DOHH2 (cell line): ENCODE data around the gene CDH12.

Source experiments
- H3F3A ChIP-seq: fragments of 200-600 bp; sonication (generic), shearing (Covaris generic); 2 replicates; pipeline ENCODE4 v1.6.0; 2016; ENCODE audit warnings: antibody characterized with exemption, mild to moderate bottlenecking; ENCODE audit not compliant: control insufficient read depth, insufficient read depth
- H3K27ac ChIP-seq: fragments of 200-600 bp; sonication (generic); 2 replicates; pipeline ENCODE4 v1.5.1; 2014; ENCODE audit warnings: low read depth, mild to moderate bottlenecking, low read length, moderate library complexity
- H3K27me3 ChIP-seq: fragments of 200-600 bp; sonication (generic); 2 replicates; pipeline ENCODE4 v1.6.1; 2014; ENCODE audit warnings: mild to moderate bottlenecking, low read length, mixed read lengths; ENCODE audit not compliant: control insufficient read depth
- H3K36me3 ChIP-seq: fragments of 200-600 bp; sonication (generic); 2 replicates; pipeline ENCODE4 v1.6.1; 2014; ENCODE audit warnings: mild to moderate bottlenecking, low read length, moderate library complexity, mixed read lengths; ENCODE audit not compliant: control insufficient read depth
- H3K4me1 ChIP-seq: fragments of 200-600 bp; sonication (generic); 2 replicates; pipeline ENCODE4 v1.6.1; 2014; ENCODE audit warnings: mild to moderate bottlenecking, low read length, mixed read lengths; ENCODE audit not compliant: control insufficient read depth
- H3K4me2 ChIP-seq: fragments of 200-600 bp; sonication (generic); 2 replicates; pipeline ENCODE4 v1.6.0; 2014; ENCODE audit warnings: mild to moderate bottlenecking, low read length, moderate library complexity
- H3K4me3 ChIP-seq: fragments of 200-600 bp; sonication (generic); 2 replicates; pipeline ENCODE4 v1.5.1; 2014; ENCODE audit warnings: mild to moderate bottlenecking, low read length, mixed read lengths
- H3K79me2 ChIP-seq: fragments of 200-600 bp; sonication (generic); 2 replicates; pipeline ENCODE4 v1.6.1; 2014; ENCODE audit warnings: mild to moderate bottlenecking, low read length, mixed read lengths; ENCODE audit not compliant: control insufficient read depth
- H3K9me2 ChIP-seq: fragments of 200-600 bp; sonication (generic); replicated peaks from 2 replicates; pipeline ENCODE4 v1.6.1; 2014; ENCODE audit warnings: mild to moderate bottlenecking, low read length, mixed read lengths; ENCODE audit not compliant: control insufficient read depth
- H3K9me3 ChIP-seq: fragments of 200-600 bp; sonication (generic); 2 replicates; pipeline ENCODE4 v1.6.1; 2014; ENCODE audit warnings: antibody characterized with exemption, low read length, mixed read lengths; ENCODE audit not compliant: control insufficient read depth, insufficient read depth
- H4K20me1 ChIP-seq: fragments of 200-600 bp; sonication (generic); 2 replicates; pipeline ENCODE4 v1.6.0; 2014; ENCODE audit warnings: low read depth, mild to moderate bottlenecking, antibody characterized with exemption, low read length, moderate library complexity; ENCODE audit not compliant: control insufficient read depth, insufficient read depth
- EZH2phosphoT487 ChIP-seq: fragments of 200-600 bp; sonication (generic); IDR thresholded peaks from 2 replicates; pipeline ENCODE4 v1.6.1; 2017; ENCODE audit warnings: borderline replicate concordance, mild to moderate bottlenecking, antibody characterized with exemption, low read length, moderate library complexity, mixed read lengths
- TF ChIP-seq, protein P1 (sequence below): fragments of 200-600 bp; sonication (generic); IDR thresholded peaks from one replicate; pipeline ENCODE4 v1.5.1; 2014; ENCODE audit warnings: antibody characterized with exemption, mild to moderate bottlenecking, low read depth, low read length; ENCODE audit not compliant: poor library complexity, severe bottlenecking

The CDH12 gene

DNA sequence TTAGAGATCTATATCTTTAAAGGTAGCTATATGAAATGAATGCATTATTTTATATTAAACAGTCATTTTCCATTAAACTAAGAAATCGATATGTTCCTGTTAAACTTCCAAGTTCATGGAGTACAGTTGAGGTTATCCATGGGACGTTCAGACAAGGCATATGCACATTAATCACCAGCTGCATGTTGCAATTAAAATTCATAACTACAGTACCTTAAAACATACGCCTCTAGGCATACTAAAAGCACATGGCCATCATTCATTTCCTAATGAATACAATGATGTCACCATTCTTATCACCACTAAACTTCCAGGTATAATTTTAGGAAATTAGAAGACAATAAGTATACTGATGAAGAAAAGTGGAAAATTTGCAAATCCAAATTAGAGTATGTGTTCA lies 174.3 kb downstream of the CDH12 start:
- Histone ChIP-seq H3K79me2 (no peaks in the 10 kb centered on the region), H3K4me1 (no peaks in the 10 kb centered on the region), H3K9me3 (no peaks in the 10 kb centered on the region), H4K20me1 (no peaks in the 10 kb centered on the region), H3K4me3 (no peak overlapping the region), H3F3A (no peaks in the 10 kb centered on the region), H3K27me3 (no peaks in the 10 kb centered on the region), H3K9me2 (no peaks in the 10 kb centered on the region), H3K27ac (no peak overlapping the region), H3K4me2 (no peak overlapping the region), H3K36me3 (no peaks in the 10 kb centered on the region)
- no peak for TF ChIP-seq EZH2phosphoT487
- TF ChIP-seq, protein P1, sequence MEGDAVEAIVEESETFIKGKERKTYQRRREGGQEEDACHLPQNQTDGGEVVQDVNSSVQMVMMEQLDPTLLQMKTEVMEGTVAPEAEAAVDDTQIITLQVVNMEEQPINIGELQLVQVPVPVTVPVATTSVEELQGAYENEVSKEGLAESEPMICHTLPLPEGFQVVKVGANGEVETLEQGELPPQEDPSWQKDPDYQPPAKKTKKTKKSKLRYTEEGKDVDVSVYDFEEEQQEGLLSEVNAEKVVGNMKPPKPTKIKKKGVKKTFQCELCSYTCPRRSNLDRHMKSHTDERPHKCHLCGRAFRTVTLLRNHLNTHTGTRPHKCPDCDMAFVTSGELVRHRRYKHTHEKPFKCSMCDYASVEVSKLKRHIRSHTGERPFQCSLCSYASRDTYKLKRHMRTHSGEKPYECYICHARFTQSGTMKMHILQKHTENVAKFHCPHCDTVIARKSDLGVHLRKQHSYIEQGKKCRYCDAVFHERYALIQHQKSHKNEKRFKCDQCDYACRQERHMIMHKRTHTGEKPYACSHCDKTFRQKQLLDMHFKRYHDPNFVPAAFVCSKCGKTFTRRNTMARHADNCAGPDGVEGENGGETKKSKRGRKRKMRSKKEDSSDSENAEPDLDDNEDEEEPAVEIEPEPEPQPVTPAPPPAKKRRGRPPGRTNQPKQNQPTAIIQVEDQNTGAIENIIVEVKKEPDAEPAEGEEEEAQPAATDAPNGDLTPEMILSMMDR, result no peak

DNA sequence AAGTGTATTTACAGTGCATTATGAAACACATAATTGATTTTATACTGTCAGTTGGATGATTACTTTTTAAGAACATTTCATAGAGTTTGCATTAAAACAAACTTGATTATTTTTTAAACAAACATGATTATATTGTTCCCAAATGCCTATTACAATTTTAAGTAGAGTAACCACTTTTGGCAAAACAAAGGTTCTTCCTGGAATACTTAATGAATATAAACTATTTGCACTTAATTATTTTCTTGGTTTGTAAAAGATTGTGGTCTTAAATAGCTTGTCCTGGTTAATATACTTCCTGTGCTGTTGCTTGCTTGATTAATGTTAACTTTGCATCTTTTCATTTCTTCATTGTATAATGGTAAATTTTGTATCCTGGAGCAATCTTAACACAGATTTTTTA lies 180.0 kb downstream of the CDH12 start:
- Histone ChIP-seq H3F3A (no peaks in the 10 kb centered on the region), H3K4me1 (no peaks in the 10 kb centered on the region), H3K4me2 (no peak overlapping the region), H3K27ac (no peak overlapping the region), H4K20me1 (no peaks in the 10 kb centered on the region), H3K79me2 (no peaks in the 10 kb centered on the region), H3K36me3 (no peaks in the 10 kb centered on the region), H3K9me3 (peaks cover 3% of the 10 kb centered on the region; the same call in 1 of the 2 replicates), H3K9me2 (no peaks in the 10 kb centered on the region), H3K27me3 (no peaks in the 10 kb centered on the region), H3K4me3 (no peak overlapping the region)
- no peak for TF ChIP-seq EZH2phosphoT487
- TF ChIP-seq, protein P1, result no peak

DNA sequence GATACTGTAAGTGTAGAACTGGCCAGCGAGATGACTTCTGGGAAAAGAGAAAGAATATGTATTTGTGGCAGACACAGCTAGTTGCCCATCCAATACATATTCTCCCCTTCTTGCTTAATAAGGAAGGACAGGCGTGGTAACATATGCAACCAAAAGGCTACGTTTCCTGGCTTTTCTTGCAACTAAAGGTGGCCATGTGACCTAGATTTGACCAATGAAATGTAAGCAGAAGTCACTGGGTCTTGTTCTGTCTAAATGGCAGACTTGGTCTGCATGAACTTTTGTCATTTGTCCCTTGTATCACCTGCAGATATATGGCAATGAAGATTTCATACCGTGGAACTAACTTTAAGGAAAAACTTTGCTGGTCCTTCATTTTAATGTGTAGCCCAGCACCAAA lies 183.8 kb downstream of the CDH12 start:
- H3K4me3 ChIP-seq, result no peak overlapping the region
- H3K4me2 ChIP-seq, result no peak overlapping the region
- H3K27ac ChIP-seq, result no peak overlapping the region
- H3K4me1 ChIP-seq, result no peaks in the 10 kb centered on the region
- H3F3A ChIP-seq, result no peaks in the 10 kb centered on the region
- no peaks in the 10 kb centered on the region for H3K9me2 ChIP-seq
- no peaks in the 10 kb centered on the region for H3K27me3 ChIP-seq
- TF ChIP-seq, protein P1, result no peak
- TF ChIP-seq EZH2phosphoT487, result no peak
- no peaks in the 10 kb centered on the region for H3K36me3 ChIP-seq
- no peaks in the 10 kb centered on the region for H3K79me2 ChIP-seq
- H4K20me1 ChIP-seq, result no peaks in the 10 kb centered on the region
- peaks cover 3% of the 10 kb centered on the region; the same call in 1 of the 2 replicates for H3K9me3 ChIP-seq

DNA sequence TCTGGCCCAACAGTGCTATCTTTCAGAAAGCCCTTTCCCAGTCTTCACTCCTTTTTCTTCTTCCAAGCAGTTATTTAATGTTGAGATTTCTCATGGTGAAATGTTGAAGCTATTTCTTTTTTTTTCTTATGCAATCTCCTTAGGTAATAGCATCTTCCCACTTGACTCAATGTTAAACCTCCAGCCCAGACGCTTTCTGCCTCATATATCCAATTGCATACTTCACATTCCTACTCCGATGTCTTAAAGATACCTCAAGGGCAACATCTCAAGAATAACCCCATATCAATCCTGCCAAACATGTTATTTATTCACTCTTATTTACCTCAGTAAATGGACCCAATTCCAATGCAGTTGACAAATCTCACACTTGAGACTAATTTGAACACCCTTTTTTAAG lies 187.3 kb downstream of the CDH12 start:
- no peak overlapping the region for H3K4me2 ChIP-seq
- TF ChIP-seq, protein P1, result no peak
- no peak for TF ChIP-seq EZH2phosphoT487
- no peaks in the 10 kb centered on the region for H3K27me3 ChIP-seq
- H3K79me2 ChIP-seq, result no peaks in the 10 kb centered on the region
- H3K4me3 ChIP-seq, result no peak overlapping the region
- H3K27ac ChIP-seq, result no peak overlapping the region
- H3K9me2 ChIP-seq, result no peaks in the 10 kb centered on the region
- no peaks in the 10 kb centered on the region for H3K4me1 ChIP-seq
- H3K36me3 ChIP-seq, result no peaks in the 10 kb centered on the region
- H3K9me3 ChIP-seq, result no peaks in the 10 kb centered on the region; the same call in 1 of the 2 replicates
- no peaks in the 10 kb centered on the region for H4K20me1 ChIP-seq
- no peaks in the 10 kb centered on the region for H3F3A ChIP-seq
